HG03571 (cell line): ENCODE measurements around the gene NBPF10.
"Not testable (repeated sequence)": the region's sequence is repeated elsewhere in the genome, so short reads cannot be mapped to it uniquely, and the experiment has no call there.

Experiments
- ATAC-seq: cut with Tn5 transposase; IDR thresholded peaks from one replicate; pipeline ENCODE4 v1.9.1; 2021; ENCODE audit not compliant: unreplicated experiment

The NBPF10 gene, protein sequence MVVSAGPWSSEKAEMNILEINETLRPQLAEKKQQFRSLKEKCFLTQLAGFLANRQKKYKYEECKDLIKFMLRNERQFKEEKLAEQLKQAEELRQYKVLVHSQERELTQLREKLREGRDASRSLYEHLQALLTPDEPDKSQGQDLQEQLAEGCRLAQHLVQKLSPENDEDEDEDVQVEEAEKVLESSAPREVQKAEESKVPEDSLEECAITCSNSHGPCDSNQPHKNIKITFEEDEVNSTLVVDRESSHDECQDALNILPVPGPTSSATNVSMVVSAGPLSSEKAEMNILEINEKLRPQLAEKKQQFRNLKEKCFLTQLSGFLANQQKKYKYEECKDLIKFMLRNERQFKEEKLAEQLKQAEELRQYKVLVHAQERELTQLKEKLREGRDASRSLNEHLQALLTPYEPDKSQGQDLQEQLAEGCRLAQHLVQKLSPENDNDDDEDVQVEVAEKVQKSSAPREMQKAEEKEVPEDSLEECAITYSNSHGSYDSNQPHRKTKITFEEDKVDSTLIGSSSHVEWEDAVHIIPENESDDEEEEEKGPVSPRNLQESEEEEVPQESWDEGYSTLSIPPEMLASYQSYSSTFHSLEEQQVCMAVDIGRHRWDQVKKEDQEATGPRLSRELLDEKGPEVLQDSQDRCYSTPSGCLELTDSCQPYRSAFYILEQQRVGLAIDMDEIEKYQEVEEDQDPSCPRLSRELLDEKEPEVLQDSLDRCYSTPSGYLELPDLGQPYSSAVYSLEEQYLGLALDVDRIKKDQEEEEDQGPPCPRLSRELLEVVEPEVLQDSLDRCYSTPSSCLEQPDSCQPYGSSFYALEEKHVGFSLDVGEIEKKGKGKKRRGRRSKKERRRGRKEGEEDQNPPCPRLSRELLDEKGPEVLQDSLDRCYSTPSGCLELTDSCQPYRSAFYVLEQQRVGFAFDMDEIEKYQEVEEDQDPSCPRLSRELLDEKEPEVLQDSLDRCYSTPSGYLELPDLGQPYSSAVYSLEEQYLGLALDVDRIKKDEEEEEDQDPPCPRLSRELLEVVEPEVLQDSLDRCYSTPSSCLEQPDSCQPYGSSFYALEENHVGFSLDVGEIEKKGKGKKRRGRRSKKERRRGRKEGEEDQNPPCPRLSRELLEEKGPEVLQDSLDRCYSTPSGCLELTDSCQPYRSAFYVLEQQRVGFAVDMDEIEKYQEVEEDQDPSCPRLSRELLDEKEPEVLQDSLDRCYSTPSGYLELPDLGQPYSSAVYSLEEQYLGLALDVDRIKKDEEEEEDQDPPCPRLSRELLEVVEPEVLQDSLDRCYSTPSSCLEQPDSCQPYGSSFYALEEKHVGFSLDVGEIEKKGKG (N-terminal part only)

DNA sequence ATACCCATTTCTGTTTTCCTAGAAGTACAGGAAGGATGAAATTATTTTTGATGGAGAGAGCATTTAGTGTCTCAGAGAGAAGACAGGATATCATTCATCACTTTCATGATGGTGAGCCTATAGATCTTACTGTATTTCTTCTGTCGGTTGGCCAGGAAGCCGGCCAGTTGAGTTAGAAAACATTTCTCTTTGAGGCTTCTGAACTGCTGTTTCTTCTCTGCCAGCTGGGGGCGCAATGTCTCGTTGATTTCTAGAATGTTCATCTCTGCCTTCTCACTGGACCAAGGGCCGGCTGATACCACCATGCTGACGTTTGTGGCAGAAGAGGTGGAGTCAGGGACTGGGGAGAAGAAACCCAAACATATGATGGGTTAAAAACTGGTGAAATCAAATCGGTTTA is at the start of gene NBPF10:
NBPF10 (minus strand) TSS at position 340 of the 400 bp plus-strand sequence; CDS start at position 305, 35 bp downstream.
- ATAC-seq: not testable (repeated sequence)

DNA sequence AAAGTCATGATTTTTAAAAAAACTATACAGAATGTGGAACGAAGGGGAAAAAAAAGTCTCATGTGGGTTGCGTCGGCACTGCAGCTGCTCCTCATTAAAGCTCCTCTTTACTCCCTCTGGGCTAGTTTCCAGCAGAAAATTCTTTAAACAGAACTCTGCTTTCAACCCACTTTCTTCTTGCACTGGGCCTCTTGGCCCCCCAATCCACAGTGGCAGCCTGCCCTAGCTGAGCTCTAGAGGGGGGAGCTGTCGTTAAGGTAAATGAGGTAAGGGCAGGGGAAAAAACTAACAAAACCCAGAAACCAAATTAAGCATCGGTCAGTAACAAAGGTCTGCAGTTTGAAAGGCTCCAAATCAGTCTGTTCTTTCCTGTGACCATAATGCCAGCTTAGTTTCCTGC is 29.9 kb upstream of the NBPF10 start:
- ATAC-seq: not testable (repeated sequence)

DNA sequence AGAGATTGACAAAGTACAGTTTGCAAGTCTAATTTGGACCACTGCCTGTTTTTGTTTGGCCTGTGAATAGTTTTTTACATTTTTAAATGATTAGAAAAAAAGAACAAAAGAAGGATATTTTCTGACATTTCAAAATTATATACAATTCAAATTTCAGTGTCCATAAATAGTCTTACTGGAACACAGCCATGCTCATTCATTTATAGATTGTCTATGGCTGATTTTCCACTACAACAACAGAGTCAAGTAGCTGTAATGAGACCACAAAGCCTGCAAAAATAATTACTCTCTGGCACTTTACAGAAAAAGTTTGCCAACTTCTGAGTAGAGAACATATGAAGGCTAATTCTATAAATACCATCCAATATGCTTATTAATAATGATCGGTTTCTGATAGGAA is 23.1 kb upstream of the NBPF10 start:
- not testable (repeated sequence) for ATAC-seq

DNA sequence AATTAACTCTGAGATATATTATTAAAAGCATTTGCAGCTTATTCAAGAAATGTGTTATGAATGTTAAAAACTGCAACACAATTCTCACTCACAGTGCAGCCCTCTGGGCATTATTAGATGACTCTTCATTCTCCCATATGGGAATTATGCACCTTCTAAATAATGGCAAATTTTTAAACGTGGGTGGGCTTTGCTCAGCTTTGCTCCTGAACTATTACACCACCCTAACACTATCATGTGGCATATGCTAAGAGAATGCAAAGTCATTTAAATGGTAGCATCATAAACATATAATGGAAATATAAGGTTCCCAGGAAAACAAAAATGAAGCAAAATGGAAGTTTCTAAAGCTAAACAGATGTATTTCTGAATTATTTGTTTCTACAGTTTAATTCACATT is 22.7 kb upstream of the NBPF10 start:
- not testable (repeated sequence) for ATAC-seq
